Urothelium cell line (cell line): ENCODE measurements around the gene RBM18.

Experiments used
- DNase-seq: peaks from one replicate; pipeline ENCODE4 v3.0.0; 2011; ENCODE audit warnings: low spot score, mixed read lengths
- FAIRE-seq: peaks from 2 replicates; lab custom pipeline; 2011; peaks lifted over from hg19 to GRCh38; lab: Jason Lieb, UNC

The RBM18 gene

DNA sequence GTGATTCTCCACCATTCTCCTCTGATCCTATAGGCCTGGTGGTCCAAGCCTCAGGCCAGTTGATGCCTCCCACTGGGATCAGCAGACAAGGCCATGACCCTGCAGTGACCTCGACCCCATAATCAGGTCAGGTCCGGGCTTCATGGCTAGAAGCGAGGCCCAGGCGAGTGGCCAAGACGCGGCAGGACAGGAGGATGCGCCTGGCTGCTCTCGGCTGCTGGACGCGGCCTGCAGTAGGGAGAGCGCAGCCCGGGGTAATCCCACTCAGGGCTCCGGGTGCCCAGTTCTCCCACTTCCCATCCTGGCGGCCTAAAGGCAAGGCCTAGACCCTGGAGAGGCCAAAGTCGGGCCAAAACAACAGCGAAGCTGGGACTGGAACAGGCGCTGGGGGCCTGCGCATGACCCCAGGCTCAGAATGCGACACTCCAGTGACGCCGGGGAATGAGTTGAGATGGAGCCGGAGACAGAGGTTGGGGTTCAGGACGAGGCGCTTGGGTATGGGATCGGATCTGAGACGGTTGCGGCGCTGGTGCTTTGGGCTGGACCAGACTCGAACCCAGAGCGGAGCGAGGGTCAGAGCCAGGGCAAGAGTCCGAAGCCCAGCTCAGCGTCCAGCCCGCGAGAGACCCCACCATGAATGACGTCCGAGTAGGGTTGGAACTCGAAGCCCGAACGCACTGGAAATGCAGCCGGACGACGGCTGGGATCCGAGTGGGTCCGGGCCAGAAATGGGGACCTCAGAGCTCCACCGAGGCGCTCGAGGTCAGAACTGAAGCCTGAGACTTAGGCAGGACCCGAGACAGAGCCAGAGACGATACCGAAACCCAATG, 39.1 kb downstream of the RBM18 start:
- FAIRE-seq (no peak), DNase-seq (no peak)

DNA sequence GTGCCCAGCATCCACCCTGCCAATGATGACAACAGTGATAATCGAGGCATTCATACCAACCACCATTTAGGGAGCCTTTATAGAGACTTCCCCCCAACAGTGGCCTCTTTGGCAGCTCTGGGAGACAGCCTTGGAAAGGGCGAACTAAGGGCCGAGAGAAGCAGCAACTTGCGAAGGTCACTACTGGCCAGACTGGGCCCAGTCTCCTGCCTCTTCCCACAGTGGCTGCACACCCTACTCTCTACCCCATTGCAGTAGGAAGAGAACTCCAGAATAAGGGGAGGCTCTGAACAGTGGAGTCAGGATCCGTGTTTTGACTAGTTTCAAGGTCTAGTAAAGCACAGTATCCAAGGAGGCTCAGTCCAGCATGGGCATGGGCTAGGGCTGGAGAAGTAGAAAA, 41.2 kb downstream of the RBM18 start:
- DNase-seq, result no peak
- no peak for FAIRE-seq

DNA sequence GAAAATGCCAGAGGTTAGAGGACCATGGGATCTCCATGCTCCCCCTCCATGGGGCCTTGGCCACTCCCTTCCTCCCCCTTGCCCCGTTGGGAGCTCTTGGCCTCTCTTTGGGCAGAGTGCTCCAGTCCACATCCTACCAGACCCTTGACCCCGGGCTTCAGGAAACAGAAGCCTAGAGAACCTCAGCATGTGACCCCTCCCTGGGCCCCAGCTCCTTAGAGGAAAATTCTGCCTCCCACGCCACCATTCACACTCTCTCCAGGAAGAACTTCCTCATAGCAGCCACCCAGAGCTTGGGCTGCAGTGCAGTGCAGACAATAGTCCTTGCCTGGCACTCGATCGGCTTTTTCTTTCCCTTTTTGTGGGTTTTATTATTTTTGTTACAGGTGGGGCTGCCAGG, 41.8 kb downstream of the RBM18 start:
- DNase-seq, result no peak
- FAIRE-seq, result no peak

DNA sequence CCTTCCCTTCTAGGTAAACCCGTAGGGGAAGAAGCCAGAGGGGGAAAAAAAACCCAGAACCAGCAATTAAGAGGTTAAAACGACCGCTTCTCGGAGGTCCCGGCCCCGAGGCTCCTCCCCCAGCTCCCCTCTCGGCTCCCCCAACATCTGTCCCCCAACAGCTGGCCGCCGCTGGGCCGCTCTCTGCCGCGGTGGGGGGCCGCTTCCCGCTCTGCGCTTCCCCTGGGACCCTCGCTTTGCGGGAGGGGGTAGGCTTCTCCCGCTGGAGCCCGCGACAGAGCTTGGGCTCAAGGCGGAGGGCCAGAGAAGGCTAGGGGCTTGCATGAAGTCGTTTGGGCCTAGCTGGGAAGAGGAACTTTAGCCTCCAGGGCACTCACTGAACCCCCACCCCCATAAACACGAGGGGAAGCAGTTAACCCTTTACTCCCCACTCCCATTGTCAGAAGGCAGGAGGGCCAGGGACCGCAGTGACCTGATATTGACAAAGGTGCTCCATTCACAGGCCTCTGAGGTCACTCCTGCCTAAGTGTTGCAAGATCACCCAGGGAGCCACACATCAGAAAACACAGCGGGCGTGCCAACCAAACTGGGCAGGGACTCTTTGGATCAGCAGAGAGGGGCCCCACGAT, 43.3 kb downstream of the RBM18 start:
- no peak for DNase-seq

DNA sequence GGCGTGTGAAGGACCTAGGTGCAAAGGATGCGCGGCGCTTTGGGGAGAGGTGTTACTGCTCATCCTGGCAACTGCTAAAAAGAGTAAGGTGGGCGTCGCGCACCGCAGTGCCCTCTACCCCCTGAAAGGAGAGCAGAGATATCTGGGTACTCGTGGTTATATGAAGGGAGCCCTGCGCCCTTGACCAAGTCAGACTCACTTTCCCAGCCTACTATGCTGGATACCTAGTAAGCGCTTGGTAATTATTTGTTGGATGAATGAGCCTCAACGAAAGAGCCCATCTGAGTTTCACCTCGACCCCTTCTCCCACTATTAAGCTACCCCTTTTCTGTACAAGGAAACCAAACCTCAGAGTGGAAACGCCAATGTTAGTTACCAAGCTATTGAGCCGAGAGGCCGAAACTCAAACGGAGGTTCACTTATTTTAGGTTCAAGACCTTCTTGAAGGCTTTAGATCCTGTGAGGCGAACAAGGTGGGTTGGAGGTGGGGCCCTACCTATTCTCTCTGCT, 43.9 kb downstream of the RBM18 start:
- FAIRE-seq, result no peak

More for the DNA sequence above, 43.3 kb downstream of the RBM18 start:
- no peak for FAIRE-seq

DNA sequence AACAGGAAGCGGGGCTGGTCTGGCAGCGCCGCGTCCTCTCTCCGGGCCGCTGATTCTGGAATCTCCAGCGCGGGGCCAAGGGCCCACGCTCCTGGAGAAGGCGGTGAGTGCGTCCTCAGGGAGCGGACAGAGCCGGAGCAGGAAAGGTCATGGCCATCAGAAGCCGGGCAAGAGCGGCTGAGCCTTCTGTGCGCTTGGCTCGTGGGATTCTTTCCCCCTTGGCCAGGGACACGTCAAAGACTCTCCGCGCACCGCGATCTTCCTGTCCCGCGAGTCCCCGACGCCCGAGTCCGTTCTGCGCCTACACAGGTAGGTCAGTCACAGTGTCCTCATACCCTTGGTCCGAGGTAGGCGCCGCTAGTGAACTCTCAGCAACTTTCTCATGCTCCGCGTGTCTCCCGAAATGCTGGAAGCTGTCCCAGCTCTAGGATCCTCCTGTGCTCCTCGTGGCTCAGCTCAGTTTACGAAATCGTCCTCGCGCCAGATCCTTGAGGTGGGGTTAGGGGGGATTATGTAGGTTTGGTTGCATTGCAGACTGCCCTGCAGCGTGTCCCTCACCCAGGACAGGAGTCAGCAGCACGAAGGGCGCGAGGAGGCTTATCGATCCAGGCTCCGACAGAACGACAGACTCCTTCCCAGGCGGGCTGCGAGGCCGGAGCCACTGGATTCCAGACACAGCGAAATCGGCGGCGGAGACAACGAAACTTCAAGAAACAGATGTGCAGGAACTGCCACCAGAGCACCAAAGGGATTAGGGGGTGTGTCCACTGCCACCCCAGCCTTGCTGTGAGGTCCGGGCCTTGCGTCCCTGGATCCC, 44.6 kb downstream of the RBM18 start:
- no peak for FAIRE-seq

More for the DNA sequence above, 43.9 kb downstream of the RBM18 start:
- no peak for DNase-seq

DNA sequence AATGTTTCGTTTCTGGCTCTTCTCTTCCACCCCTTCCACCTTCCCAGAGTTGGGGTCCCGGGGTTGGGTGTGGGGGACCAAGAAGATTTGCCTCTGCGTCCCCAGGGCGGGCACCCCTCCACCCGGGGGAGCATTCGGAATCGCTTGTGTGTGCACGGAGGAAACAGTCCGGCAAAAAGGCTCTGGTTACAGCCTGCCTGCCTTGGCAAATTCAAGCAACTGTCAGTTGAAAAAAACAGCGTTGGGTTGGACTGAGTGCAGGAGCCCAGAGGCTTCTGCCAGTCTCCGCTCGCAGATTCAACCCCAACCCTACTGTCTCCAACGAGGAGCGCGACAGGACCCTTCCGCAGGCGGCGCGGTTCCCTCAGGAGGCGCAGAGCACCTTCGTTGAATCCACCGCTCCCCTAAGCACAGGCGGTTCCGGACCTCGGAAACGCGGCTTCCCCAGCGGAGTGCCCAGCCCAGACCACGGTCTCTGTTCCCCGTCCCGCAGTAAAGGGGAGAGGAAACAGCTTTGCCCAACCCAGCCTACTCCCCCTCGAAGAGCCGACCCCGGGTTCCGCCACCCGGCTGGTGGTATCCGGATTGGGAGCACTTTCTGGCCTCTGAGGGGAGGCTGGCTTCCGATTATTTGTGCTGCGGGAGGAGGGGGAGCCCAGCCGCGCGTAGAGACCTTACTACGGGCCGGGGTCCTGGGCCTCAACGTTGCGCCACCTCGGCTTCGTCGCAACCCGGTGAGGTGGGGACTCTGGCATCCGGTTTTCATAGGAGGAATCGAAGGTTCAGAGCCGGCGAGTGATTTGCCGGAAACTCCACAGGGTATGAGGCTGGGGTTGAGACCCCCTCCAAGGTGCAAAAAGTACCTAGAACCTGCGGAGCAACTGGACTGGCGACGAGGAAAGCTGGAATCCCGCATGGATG, 45.4 kb downstream of the RBM18 start:
- FAIRE-seq (no peak), DNase-seq (no peak)

More for the DNA sequence above, 44.6 kb downstream of the RBM18 start:
- no peak for DNase-seq

DNA sequence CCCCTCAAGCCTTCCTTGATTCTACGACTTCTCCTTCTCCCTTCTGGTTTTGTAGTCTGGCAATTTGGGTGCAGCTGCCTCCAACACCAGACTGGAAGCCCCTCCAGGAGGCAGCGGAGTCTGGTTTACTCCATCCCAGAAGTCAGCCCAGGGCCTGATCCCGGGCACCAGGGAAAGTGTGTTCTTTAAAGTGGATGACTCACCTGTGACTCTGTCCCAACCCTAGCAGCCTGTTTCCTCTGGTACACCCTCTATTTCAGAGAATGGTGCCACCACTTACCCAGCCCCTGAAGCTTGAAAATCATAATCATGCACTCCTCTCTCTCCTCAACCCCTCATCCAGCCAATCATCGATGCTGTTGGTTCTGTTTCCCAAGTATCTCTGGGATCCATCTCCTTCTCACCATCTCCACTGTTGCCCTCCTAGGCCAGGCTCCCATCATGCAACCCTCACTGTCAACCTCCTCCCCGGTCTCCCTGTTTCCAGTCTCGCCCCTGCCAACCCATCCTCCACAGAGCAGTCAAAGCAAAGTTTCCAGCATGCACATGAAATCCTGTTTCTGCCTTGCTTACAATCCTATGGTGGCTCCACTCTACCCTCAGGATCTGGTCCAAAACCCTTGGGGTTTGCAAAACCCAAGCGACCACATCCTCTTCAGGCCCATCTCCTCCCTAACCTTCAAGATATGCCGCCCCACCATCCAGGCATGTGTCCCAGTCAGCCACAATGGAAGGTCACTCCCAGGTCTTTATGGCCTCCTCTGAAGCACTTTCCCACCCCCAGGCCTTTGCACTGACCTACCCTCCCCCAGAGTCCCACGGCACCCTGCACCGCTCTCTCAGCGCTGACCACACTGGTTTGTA, 46.3 kb downstream of the RBM18 start:
- DNase-seq (no peak), FAIRE-seq (no peak)

DNA sequence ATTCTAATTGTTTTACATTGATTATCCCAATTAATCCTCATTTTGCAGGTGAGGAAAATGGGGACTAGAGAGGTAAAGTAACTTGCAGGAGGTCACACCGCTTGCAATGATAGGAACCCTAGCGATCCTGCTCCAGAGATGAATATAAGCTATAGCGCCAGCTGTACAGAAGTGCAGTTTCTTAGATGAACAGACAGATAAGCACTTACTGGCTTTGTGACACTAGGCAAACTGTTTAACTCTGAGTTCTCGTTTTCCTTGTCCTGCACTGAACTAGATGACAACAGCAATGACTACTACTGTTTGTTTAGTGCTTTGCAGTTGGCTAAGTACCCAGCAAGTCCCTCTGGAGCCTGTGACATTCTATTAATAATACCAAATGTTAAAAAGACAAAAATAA, 47.0 kb downstream of the RBM18 start:
- no peak for DNase-seq
- no peak for FAIRE-seq

DNA sequence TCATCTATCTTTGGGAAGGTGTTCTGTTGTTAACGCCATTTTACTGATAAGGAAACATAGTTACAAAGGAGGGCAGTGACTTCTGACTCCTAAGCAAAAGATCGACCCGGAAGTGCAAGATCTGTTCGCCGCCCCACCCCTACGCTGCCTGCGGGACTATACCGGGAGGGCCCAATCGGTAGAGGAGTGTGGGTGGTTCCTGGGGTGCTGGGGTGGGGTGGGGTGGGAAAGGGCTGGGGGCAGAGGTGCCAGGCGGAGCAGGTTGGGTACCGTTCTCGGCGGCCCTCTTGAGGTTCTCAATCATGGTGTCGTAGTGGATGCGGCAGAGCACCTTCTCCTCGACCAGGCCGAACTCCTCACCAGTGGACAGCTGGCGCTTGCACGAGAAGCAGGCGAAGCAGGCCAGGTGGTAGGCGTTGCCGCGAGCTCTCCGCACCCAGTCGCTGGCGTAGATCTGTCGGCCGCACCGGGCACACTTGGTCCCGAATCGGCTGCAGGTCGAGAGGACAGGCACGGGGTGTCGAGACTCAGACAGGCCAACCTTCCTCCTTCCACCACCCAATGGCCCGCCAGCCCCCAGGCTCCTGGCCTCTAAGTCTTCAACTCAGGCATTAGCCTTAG, 47.7 kb downstream of the RBM18 start:
- FAIRE-seq, result no peak
- no peak for DNase-seq

DNA sequence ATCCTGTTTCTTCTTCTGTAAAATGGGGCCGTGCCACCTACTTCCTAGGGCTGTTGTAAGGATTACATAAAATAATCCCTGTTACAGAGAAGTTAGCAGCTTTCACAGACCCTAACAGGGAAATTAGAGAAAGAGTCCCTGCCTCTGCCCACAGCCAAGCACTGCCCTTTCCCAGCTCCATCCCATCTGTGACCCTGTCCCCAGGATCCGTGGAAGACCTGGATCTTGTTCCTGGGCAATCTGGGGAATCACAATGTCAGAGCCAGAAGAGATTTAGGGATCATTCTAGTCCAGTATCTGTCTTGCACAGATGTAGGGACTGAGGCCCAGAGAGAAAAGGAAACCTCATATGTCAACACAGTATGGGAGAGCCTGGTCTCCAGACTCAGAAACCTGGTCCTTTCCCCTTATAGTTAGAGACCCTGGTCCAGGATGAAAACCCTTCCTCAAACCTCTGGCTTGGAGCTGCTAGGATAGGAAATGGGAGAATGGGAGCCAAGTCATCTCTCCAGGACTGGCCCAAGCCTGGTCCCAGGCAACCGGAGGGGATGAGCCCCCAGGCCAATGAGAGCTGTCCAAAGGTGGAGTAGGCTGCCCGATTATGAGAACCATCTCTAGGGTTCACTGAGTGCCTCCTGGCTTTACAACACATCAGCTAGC, 48.4 kb downstream of the RBM18 start:
- DNase-seq (no peak), FAIRE-seq (no peak)

DNA sequence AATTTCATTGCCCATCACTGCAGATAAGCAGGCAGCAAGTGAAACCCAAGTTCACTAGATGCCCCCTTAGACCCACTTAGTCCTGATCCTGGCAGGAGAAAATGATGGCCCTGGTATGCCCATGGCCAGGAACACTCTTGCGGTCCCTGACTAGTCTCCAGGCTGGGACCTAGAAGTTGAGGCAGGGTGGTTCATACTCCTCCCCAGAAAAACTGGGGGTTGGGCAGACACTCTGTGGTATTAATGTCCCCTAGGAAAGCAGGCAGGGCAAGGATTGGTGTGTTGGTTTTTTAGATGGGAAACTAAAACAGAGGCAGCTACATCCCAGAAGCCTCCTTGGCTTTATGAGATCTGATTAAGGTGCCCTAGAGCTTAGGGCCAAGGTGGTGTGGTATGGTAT, 49.0 kb downstream of the RBM18 start:
- DNase-seq (no peak), FAIRE-seq (no peak)

DNA sequence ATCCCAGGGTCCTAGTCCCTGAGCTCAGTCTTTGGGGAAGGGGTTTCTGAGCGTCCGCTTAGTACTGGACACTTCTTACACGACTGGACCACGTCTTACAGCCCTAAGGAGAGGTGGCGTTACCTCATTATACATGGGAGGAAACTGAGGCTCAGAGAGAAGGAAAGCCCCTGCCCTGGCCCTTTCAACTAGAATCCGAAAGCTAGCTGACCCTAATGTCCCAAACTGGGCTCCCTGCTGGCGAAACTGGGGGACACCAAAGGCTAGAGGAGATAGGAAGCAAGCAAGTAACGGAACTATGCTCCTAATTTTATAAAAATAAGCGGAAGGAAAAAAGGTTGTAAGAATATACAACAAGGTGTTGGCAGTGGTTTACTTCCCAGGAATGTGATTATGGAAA, 50.1 kb downstream of the RBM18 start:
- no peak for DNase-seq
- FAIRE-seq, result no peak

DNA sequence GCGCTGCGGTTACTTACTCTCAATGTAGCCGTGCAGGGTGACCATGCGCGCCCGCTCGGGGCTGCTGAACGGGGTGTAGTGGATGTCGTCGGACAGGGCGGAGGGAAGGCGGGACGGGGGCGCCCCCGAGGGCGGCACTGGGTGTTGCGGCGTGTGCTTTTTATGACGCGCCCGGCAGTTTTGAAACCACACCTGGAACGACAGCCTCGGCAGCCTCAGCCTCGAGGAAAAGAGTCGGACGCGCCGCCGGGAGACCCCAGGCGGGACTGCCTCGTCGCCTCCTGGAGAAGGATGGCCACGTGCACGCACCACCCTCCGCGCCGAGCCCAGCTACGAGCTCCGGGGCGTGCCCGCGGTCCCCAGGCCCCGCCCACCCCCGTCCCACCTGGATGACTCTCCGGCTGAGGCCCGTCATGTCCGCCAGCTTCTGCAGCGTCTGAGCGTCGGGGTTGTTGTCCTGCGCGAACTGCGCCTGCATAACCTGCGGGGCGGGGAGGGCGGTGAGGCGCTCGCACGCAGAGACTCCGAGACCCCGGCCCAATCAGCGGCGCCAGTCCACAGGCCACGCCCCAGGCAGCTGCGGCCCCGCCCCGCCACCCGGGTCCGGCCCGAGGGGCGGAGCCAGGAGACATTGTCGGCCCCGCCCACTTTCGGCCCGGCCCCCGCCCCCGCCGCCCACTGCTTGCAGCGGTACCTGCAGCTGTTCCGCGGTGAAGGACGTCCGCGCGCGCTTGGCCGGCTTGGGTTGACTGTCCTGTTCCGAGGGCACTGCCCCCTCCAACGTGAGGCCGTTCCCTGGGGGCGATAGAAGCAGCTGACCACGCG, 50.8 kb downstream of the RBM18 start:
- DNase-seq, result no peak
- no peak for FAIRE-seq

DNA sequence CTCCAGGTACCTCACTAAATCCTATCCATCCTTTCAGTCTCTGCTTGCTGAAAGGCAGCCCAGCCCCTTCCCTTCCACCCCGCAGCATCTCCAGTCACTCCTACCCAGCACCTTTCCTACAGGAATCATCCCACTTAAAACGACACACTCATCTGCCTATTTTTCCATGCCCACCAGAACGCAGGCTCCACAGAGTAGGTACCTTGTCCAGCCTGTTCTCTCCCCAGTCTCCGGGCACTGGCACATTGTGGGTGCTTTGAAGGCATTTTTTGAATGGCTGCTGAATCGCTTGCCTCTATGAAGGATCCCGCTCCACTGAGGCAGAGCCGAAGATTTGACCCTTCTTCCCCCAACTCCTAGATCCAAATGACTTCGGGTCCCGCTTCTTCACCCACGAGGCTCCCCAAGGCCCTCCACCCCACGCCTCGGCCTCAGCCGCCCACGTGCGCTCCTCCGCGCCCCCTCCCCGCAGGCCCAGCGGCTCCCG, 51.5 kb downstream of the RBM18 start:
- no peak for FAIRE-seq
- DNase-seq, result no peak

DNA sequence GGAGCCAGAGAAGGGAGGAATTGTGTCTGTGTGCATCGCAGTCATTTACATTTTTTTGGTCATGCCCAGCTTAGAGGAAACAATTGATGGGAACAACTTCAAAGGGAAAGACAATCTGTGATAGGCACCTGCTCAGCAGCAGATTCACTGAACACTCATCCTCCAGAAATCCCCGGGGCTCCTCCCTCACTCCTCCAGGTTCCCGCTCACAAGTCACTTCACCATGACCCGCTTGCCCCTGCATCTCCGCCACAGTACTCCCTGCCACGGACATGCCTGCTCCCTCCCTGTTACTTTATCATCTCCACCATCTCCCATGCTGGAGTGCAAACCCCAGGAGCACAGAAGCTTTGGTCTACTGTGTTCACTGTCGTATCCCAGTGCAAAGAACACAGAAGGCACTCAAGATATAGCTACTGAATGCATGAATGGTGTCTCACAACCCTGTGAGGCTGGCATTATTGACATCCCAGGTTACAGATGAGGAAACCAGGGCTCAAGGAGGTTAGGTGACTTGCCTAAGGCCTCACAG, 52.1 kb downstream of the RBM18 start:
- FAIRE-seq (no peak), DNase-seq (no peak)

DNA sequence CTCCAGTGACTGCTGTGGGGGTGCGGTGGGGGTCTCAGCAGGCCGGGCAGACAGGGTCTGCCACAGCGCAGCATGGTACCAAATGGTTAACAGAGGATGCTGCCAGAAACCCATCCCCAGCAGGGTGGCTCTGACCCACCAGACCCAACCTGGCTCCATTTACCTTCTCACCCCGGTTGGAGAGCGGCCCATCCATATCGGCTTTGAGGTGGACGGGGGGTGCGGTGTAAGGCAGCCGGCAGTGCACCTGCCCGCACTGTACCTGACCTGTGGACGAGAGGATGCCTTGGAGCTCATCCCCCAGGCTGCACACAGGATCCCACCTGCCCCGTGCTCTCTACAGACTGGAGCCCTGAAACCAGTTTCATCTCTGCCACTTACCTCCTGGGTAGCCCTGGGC, 55.2 kb downstream of the RBM18 start:
- FAIRE-seq, result no peak

More for the DNA sequence above, 55.2 kb downstream of the RBM18 start:
- no peak for DNase-seq
